Adipose tissue (tissue), 3 donors: Measurements from ENCODE around the gene CYP26A1. TPM values are rescaled to one million over a fixed set of nuclear protein-coding genes. Genes with fewer than 3 reads are reported as not detected.
"Not testable (repeated sequence)": the region's sequence is repeated elsewhere in the genome, so short reads cannot be mapped to it uniquely, and the experiment has no call there.

Experiments
- H3K27ac ChIP-seq: one replicate; pipeline ENCODE4 v1.5.1; 2013; ENCODE audit warnings: low read depth, low read length
- WGBS, 3 donors: extraction: QIAGEN DNeasy Blood & Tissue Kit; methylation state at CpG; one replicate each; pipeline ENCODE4 v1.1.7; 2013; 5-methylcytosine and 5-hydroxymethylcytosine counted together
- polyA plus RNA-seq, 3 donors: library from polyadenylated mRNA; stranded (reverse); fragments of 200-250 nt; gene quantifications; one replicate each; pipeline ENCODE4 v1.2.3, GENCODE V29; 2013
- donor health status: healthy with polysubstance abuse.
- donor health status: Bipolar disorder and iron deficiency.
- donor health status: healthy.

The CYP26A1 gene
- polyA plus RNA-seq, 3 donors = 0.79 TPM; not detected in 2

DNA sequence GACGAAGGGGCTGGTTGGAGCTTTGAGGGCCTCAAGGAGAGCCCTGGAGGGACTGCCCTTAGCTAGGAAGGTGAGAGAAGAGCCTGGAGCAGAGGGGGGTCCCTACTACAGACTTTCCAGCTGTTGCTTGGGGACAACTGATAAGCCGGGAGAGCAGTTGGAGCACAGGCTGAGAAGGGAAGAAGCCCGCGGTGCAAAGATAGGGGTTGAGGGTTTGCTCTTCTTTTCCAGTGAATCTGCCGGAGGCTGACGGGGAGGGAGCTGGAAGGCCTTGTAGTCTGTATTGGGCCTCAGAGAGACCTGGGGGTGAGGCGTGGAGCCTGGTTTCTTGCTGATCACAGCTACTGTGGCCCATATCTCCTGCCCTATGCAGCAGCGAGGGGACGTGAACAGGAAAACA, 23.7 kb downstream of the CYP26A1 start:
- 71 to 88% (median 78%) methylated on average over 9 of the region's 9 CpGs for WGBS, 3 donors
- H3K27ac ChIP-seq = no peak overlapping the region

DNA sequence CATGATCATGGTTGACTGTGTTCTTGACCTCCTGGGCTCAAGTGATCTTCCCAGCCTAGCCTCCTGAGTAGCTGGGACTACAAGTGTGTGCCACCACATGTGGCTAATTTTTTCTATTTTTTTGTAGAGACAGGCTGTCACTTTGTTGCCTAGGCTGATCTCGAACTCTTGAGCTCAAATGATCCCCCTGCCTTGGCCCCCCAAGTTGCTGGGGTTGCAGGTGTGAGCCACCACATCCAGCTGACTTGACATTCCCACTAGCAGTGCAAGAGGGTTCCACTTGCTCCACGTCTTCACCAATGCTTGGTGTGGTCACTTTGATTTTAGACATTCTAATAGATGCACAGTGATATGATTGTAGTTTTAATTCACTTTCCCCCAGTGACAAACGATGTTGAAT, 25.1 kb downstream of the CYP26A1 start:
- WGBS, 3 donors = 82 to 90% (median 89%) methylated on average over 3 of the region's 3 CpGs
- no peak overlapping the region for H3K27ac ChIP-seq

DNA sequence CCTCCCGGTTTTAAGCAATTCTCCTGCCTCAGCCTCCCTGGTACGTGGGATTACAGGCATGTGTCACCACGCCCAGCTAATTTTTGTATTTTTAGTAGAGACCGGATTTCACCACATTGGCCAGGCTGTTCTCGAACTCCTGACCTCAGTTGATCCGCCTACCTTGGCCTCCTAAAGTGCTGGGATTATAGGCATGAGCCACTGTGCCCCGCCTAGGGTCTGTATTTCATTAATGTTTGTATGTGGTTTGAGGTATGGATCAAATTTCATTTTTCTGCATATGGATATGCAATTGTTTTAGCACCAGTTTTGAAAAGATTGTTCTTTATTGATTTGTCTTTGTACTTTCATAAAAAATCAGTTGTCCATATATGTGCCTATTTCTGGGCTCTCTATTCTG, 26.0 kb downstream of the CYP26A1 start:
- 89 to 94% (median 92%) methylated on average over 7 of the region's 7 CpGs for WGBS, 3 donors
- no peak overlapping the region for H3K27ac ChIP-seq

- H3K27ac ChIP-seq = not testable (repeated sequence)
- 93 to 95% (median 94%) methylated on average over 3 of the region's 3 CpGs for WGBS, 3 donors
Measured at GRCh38 chr10:93101148-93101547, 27.5 kb downstream of the CYP26A1 start.

GRCh38 chr10:93103953-93104352, 30.3 kb downstream of the CYP26A1 start:
- H3K27ac ChIP-seq = no peak overlapping the region
- WGBS, 3 donors = 70 to 79% (median 76%) methylated on average over 1 of the region's 1 CpG

GRCh38 chr10:93106631-93107072, 33.0 kb downstream of the CYP26A1 start:
- 34 to 77% (median 59%) methylated on average over 2 of the region's 2 CpGs for WGBS, 3 donors
- no peak overlapping the region for H3K27ac ChIP-seq

GRCh38 chr10:93110472-93111146, 36.9 kb downstream of the CYP26A1 start:
- WGBS, 3 donors = 71 to 89% (median 86%) methylated on average over 3 of the region's 3 CpGs
- no peak overlapping the region for H3K27ac ChIP-seq

- 50 to 74% (median 72%) methylated on average over 2 of the region's 2 CpGs for WGBS, 3 donors
- H3K27ac ChIP-seq = no peak overlapping the region
Measured at GRCh38 chr10:93113042-93113441, 39.3 kb downstream of the CYP26A1 start.

- 36 to 66% (median 56%) methylated on average over 4 of the region's 4 CpGs for whole genome bisulfite sequencing, 3 donors
- no peak overlapping the region for H3K27ac ChIP-seq
Measured at GRCh38 chr10:93115661-93116383, 42.1 kb downstream of the CYP26A1 start.

DNA sequence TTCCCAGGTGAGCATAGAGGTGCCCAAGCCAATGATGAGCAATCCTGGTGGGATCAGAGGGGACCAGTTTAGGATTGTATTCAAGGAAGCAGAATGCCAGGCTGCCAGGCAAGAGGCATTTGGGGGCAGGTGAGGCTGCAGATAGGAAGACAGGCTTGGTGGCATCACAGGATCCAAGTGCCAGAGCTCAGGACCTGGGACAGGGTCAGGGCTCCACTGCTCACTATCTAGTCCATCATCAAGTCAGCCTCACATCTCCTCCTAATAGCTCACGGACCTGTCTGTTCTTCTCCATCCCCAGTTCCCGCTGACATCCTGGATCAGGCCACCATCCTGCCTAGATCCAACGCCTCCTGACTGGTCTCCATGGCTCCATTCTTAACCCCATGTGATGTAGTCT, 47.6 kb downstream of the CYP26A1 start:
- WGBS, 3 donors = 60 to 82% (median 72%) methylated on average over 3 of the region's 3 CpGs
- no peak overlapping the region for H3K27ac ChIP-seq

GRCh38 chr10:93123766-93124165, 50.1 kb downstream of the CYP26A1 start:
- WGBS, 3 donors = 85 to 91% (median 89%) methylated on average over 5 of the region's 5 CpGs
- H3K27ac ChIP-seq = no peak overlapping the region

GRCh38 chr10:93124580-93125318, 51.1 kb downstream of the CYP26A1 start:
- no peak overlapping the region for H3K27ac ChIP-seq

GRCh38 chr10:93125966-93126365, 52.3 kb downstream of the CYP26A1 start:
- H3K27ac ChIP-seq = no peak overlapping the region
- 89 to 95% (median 94%) methylated on average over 2 of the region's 2 CpGs for WGBS, 3 donors

More at GRCh38 chr10:93124580-93125318, 51.1 kb downstream of the CYP26A1 start:
- WGBS, 3 donors = 46 to 54% (median 54%) methylated on average over 6 of the region's 6 CpGs

DNA sequence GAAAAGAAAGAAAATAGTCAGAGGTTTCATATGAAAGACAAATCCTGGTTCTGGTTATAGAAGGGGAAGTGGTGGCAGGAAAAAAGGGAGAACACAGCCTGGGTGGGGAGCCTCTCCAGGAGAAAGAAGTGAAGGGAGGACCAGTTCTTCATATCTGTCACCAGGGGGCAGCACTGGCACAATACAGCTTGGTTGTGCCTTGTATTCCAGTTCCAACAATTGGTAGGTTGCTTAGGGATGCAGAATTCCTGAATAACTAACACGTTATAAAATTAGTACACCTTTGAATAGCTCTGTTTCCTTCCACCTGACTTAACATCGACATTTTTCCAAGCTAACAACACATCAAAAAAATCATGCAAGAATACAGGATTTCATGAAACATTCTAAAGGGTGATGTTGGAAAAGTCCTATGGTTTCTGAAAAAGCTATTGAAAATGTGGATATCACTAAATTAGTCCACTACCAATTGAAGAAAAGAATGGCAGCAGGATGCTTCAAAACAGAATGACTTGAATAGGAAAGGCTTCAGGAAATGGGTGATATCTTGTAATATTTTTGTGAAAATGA, 52.9 kb downstream of the CYP26A1 start:
- WGBS, 3 donors = 86 to 92% (median 89%) methylated on average over 2 of the region's 2 CpGs

More for the DNA sequence above, 52.9 kb downstream of the CYP26A1 start:
- H3K27ac ChIP-seq = no peak overlapping the region

Other genes with a start within 250 kb of the CYP26A1 start
- 1 to 10 TPM; 3.8 to 5.6 (median 5.1) TPM for gene EXOC6, start 225.4 kb upstream of the CYP26A1 start, polyA plus RNA-seq
- gene CYP26C1, start 13.1 kb upstream of the CYP26A1 start, polyA plus RNA-seq = under 1 TPM in 1 of 3 donors, not detected in 2; 0.03 TPM